WI38 (cell line): ENCODE data around the gene SLC9A1.

Source experiments
- H3K4me3 ChIP-seq: 2 replicates; pipeline ENCODE4 v1.5.1; 2011; ENCODE audit warnings: low read depth, mild to moderate bottlenecking, control low read depth, low read length
- TF ChIP-seq, protein P1 (sequence below): IDR thresholded peaks from 2 replicates; pipeline ENCODE4 v1.5.1; 2012; ENCODE audit warnings: low read depth, mild to moderate bottlenecking, control low read depth, low read length

SLC9A1 gene

DNA sequence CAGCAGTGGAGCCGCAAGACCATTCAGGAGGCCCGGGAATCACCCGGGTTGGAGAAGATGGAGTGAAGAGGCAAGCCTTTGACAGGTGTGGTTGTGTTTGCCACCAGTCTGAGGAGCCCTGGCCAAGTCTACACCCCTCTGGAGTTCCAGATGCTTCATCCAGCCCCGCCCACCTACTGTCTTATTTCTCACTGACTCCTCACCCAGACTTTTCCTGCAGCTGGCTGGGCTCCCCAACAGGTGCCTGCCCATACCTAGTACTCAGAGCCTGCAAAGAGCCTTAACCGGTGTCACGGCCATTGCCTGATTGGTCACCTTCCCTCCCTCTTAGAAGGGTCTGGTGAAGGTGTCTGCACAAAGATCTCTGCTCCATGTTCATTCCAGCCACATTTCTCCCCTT lies 16.0 kb downstream of the SLC9A1 start:
- no peak overlapping the region for H3K4me3 ChIP-seq
- TF ChIP-seq, protein P1, sequence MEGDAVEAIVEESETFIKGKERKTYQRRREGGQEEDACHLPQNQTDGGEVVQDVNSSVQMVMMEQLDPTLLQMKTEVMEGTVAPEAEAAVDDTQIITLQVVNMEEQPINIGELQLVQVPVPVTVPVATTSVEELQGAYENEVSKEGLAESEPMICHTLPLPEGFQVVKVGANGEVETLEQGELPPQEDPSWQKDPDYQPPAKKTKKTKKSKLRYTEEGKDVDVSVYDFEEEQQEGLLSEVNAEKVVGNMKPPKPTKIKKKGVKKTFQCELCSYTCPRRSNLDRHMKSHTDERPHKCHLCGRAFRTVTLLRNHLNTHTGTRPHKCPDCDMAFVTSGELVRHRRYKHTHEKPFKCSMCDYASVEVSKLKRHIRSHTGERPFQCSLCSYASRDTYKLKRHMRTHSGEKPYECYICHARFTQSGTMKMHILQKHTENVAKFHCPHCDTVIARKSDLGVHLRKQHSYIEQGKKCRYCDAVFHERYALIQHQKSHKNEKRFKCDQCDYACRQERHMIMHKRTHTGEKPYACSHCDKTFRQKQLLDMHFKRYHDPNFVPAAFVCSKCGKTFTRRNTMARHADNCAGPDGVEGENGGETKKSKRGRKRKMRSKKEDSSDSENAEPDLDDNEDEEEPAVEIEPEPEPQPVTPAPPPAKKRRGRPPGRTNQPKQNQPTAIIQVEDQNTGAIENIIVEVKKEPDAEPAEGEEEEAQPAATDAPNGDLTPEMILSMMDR = no peak

DNA sequence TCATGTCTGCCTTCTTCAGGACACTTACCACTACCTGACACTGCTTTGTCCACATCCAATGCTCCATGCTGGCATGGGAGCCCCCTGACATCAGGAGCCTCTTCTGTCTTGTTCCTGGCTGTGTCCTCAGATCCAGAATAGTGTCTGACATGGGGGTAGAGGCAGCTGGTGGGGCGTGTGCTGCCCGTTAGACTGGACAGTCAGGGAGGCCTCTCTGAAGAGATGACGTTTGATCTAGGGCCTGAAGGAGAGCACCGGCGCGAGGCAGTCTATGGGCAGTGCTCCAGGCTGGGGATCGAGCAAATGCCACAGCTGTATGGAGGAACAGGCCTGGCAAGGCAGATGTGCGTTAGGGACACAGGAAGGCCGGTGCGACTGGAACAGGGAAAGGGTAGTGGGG lies 16.6 kb downstream of the SLC9A1 start:
- no peak overlapping the region for H3K4me3 ChIP-seq
- TF ChIP-seq, protein P1 = no peak

DNA sequence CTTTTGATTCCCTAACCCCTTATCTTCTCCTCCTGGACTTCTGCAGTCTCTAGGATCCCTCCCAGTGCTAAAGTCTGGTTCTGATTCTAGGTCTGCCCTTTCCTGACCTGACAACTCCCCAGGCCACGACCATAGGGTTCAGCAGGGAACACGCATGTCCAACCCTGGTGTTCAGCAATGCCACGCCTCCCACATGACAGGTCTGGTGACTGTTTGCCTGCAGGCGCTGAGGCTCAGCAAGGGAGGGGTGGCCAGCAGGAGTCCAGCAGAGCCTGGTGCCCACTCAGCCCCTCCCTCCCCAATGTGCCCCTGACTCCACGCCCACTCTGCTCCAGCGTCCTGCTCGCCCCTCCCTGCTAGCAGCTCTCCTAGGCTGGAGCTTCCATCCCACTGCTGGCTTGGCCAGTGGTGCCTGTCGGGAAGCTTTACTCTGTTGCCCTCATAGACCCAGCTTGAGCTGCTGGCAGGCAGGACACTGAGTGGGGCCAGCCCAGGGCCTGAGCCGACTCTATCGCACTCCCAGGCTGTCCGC lies 17.3 kb downstream of the SLC9A1 start:
- TF ChIP-seq, protein P1 = no peak
- no peak overlapping the region for H3K4me3 ChIP-seq

DNA sequence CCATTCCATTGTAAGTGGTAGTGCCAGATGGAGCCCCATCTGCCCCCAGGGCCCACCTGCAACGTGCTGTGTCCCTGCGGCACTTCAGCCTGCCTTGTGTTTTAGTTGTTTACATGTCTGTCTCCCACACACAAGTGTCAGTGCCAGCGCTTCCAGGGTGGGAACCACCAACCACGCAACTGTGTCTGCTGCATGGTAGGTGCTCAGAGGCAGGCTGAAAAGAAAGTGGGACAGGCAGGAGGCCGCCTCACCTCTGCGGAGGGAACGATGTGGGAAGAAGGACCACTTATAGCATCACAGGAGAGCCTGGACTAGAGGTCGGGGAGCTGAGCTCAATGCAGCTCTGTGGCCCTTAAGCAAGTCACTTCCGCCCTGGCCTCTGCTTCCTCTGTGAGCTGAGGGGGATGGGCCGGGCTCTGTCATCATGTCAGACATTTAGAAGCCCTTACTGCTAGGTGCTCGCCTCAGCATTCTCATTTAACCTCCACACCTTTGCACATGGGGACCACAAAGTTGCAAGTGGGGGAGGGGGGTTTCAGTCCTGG lies 17.9 kb downstream of the SLC9A1 start:
- no peak overlapping the region for H3K4me3 ChIP-seq
- TF ChIP-seq, protein P1 = no peak

DNA sequence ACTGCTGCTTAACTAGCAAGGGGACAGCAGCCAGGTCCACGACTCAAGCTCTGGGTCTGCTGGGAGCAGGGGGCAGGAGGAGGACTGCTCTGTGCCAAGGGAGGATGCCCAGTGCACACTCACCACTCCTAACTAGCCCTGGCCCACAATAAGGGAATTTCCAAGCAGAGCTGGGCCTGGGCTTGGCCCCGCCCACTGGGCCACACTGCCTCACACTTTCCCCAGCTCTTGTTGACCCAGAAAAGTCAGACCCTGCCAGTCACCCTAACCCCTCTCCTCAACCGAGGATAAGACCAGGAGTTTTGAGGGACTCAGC lies 18.7 kb downstream of the SLC9A1 start:
- H3K4me3 ChIP-seq = no peak overlapping the region
- TF ChIP-seq, protein P1 = no peak

DNA sequence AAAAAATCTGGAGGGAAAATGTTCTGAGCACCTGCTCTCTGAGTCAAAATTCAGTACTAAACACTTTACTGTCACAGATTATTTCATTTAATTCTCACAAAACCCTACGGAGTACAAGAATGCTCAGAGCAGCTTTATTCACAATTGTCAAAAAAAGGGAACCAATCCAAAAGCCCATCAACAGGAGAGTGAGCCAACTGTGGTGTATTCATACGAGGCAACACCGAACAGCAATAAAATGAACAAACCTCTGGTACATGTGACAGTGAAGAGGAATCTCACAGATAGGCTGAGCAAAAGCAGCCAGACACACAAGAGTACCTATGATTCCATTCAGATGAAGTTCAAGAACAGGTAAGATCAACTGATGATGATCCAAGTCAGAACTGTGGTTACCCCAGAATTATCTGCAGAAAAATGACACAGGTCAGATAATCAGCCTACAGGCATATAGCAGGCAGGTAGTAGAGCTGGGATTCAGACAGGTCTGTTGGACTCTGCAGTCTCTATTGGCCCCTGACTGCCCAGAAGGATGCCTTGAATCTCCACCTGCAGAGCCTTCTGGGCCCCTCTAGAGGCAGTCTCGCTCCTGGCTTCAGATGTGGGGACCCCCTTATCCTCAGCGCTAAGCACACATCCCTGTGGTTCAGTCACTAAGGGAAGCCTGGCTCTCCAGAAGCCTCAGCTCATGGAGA lies 19.2 kb downstream of the SLC9A1 start:
- no peak overlapping the region for H3K4me3 ChIP-seq
- TF ChIP-seq, protein P1 = no peak

DNA sequence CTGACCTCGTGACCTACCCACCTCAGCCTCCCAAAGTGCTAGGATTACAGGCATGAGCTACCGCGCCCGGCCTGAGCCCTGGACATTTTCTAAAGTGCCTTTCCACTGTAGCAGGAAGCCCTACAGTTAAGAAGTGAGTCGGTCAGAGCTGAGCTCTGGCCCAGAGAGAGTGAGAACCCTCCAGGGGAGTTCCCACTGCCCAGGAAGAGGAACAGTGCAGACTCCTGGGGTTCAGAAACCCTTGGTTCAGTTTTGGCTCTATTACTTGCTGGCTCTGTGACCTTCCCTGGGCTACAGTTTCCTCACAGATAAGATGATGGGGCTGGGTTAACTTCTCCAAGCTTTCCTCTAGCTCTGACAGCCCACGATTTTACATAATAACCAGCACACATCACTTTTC lies 20.9 kb downstream of the SLC9A1 start:
- TF ChIP-seq, protein P1 = no peak

More for the DNA sequence above, 20.9 kb downstream of the SLC9A1 start:
- H3K4me3 ChIP-seq = no peak overlapping the region
